Measurements from ENCODE around the gene SLC12A4.
"Not testable (repeated sequence)": the region's sequence is repeated elsewhere in the genome, so short reads cannot be mapped to it uniquely, and the experiment has no call there.

Gene SLC12A4

GRCh38 chr16:67919622-67920221 lies 48.7 kb downstream of the SLC12A4 start:
- no peak overlapping the region for H3K4me3 Mint-ChIP-seq
- DNase-seq (no peak), ATAC-seq (no peak)
- peaks cover 5% of the 10 kb centered on the region for H3K36me3 Mint-ChIP-seq (ENCODE audit: low read depth)
- H3K27ac Mint-ChIP-seq = no peak overlapping the region
- peaks cover 43% of the 10 kb centered on the region for H3K4me1 Mint-ChIP-seq
- H3K27me3 Mint-ChIP-seq = no peaks in the 10 kb centered on the region
- H3K9me3 Mint-ChIP-seq = no peaks in the 10 kb centered on the region

- Mint-ChIP-seq H3K9me3 (no peaks in the 10 kb centered on the region), H3K27ac (peak overlapping the region; percentile 85), H3K27me3 (no peaks in the 10 kb centered on the region), H3K4me3 (no peak overlapping the region), H3K4me1 (peaks cover 38% of the 10 kb centered on the region), H3K36me3 (ENCODE audit: low read depth) (peaks cover 7% of the 10 kb centered on the region)
- peak; percentile 99 for ATAC-seq
- DNase-seq = peak; percentile 35
Measured at GRCh38 chr16:67917852-67918236, 50.6 kb downstream of the SLC12A4 start.

- Mint-ChIP-seq H3K4me3 (no peak overlapping the region), H3K9me3 (no peaks in the 10 kb centered on the region), H3K27me3 (no peaks in the 10 kb centered on the region), H3K27ac (peak overlapping the region; percentile 85), H3K4me1 (peaks cover 36% of the 10 kb centered on the region), H3K36me3 (ENCODE audit: low read depth) (peaks cover 7% of the 10 kb centered on the region)
- ATAC-seq (peak; percentile 0), DNase-seq (no peak)
Measured at GRCh38 chr16:67917140-67917851, 51.1 kb downstream of the SLC12A4 start.

- H3K4me3 Mint-ChIP-seq = no peak overlapping the region
- no peaks in the 10 kb centered on the region for H3K27me3 Mint-ChIP-seq
- H3K36me3 Mint-ChIP-seq (ENCODE audit: low read depth) = peaks cover 5% of the 10 kb centered on the region
- H3K4me1 Mint-ChIP-seq = peaks cover 24% of the 10 kb centered on the region
- ATAC-seq (no peak), DNase-seq (no peak)
- no peaks in the 10 kb centered on the region for H3K9me3 Mint-ChIP-seq
- H3K27ac Mint-ChIP-seq = peak overlapping the region; percentile 46
Measured at GRCh38 chr16:67915831-67916723, 52.4 kb downstream of the SLC12A4 start.

GRCh38 chr16:67915496-67915769 lies 53.0 kb downstream of the SLC12A4 start:
- peaks cover 25% of the 10 kb centered on the region for H3K4me1 Mint-ChIP-seq
- H3K36me3 Mint-ChIP-seq (ENCODE audit: low read depth); DNase-seq; H3K9me3 Mint-ChIP-seq; H3K4me3 Mint-ChIP-seq; ATAC-seq; H3K27me3 Mint-ChIP-seq; H3K27ac Mint-ChIP-seq: not testable (repeated sequence)

DNA sequence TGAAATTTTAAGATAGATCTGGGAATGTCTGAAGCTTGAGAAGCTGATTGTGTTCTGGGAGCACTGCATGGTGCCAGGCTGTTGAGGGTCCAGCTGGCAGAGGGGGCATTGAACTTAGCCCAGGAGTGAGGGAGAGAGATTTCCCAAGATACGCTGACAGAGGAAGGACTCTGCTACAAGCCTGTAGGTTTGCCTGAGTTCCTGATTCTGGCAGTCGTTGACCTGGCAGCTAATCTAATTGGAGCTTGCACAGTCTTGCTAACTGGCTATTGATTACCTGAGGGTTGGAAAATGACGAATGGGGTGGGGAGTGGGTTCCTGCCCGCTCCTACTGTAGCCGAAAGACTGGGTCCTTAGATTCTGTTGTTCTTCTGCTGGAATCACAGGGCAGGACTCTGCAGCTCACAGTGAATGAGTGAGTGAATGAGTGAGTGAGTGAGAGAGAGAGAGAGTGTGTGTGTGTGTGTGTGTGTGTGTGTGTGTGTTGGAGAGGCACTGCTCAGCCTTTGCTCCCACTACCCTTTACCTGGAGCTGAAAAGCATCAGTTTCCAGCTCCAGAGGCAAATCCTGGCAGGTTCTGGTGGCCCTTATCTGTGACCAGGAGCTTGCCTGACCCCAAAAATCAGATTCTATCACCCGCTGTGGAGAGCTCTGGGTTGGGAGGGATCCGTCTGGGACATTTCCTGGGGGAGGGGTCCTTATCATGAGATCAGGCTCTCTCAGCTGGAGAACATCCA lies 53.5 kb downstream of the SLC12A4 start:
- no peak for DNase-seq
- ATAC-seq = no peak
- no peak overlapping the region for H3K27ac Mint-ChIP-seq
- H3K36me3 Mint-ChIP-seq (ENCODE audit: low read depth) = peaks cover 7% of the 10 kb centered on the region
- no peaks in the 10 kb centered on the region for H3K27me3 Mint-ChIP-seq
- no peaks in the 10 kb centered on the region for H3K9me3 Mint-ChIP-seq
- H3K4me3 Mint-ChIP-seq = no peak overlapping the region
- peaks cover 28% of the 10 kb centered on the region for H3K4me1 Mint-ChIP-seq

DNA sequence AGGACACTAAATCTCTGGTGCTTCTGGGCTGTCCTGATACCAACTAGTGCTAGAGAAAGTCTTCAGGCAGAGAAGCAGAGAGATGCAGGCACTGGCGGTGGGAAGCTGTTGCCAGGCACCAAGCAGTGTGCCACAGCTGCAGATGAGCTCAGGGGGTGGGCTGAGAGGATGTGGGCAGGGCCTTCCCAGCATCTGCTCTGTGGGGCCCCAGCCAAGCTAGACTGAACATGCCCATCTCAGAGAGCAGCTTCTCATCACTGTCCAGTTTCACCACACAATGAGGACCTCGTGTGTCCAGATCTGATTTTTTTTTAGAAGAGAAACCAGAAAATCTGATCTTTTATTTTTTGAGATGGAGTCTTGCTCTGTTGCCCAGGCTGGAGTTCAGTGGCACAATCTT lies 58.3 kb downstream of the SLC12A4 start:
- no peaks in the 10 kb centered on the region for H3K27me3 Mint-ChIP-seq
- no peak overlapping the region for H3K4me3 Mint-ChIP-seq
- ATAC-seq (peak; percentile 80), DNase-seq (no peak)
- no peak overlapping the region for H3K27ac Mint-ChIP-seq
- no peaks in the 10 kb centered on the region for H3K9me3 Mint-ChIP-seq
- H3K4me1 Mint-ChIP-seq = peaks cover 23% of the 10 kb centered on the region
- peaks cover 9% of the 10 kb centered on the region for H3K36me3 Mint-ChIP-seq (ENCODE audit: low read depth)

DNA sequence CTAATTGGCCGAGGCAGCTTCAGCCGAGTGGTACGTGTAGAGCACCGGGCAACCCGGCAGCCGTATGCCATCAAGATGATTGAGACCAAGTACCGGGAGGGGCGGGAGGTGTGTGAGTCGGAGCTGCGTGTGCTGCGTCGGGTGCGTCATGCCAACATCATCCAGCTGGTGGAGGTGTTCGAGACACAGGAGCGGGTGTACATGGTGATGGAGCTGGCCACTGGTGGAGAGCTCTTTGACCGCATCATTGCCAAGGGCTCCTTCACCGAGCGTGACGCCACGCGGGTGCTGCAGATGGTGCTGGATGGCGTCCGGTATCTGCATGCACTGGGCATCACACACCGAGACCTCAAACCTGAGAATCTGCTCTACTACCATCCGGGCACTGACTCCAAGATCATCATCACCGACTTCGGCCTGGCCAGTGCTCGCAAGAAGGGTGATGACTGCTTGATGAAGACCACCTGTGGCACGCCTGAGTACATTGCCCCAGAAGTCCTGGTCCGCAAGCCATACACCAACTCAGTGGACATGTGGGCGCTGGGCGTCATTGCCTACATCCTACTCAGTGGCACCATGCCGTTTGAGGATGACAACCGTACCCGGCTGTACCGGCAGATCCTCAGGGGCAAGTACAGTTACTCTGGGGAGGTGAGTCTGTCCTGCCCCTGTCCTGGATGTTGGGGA lies 59.2 kb downstream of the SLC12A4 start:
- DNase-seq = no peak
- peaks cover 9% of the 10 kb centered on the region for H3K36me3 Mint-ChIP-seq (ENCODE audit: low read depth)
- H3K4me3 Mint-ChIP-seq = no peak overlapping the region
- no peak overlapping the region for H3K27ac Mint-ChIP-seq
- H3K9me3 Mint-ChIP-seq = no peaks in the 10 kb centered on the region
- ATAC-seq = no peak
- H3K4me1 Mint-ChIP-seq = peaks cover 23% of the 10 kb centered on the region
- H3K27me3 Mint-ChIP-seq = no peaks in the 10 kb centered on the region

GRCh38 chr16:67907397-67908180 lies 60.8 kb downstream of the SLC12A4 start:
- peak overlapping the region; percentile 61 for H3K27ac Mint-ChIP-seq
- ATAC-seq = peak; percentile 51

GRCh38 chr16:67902831-67903230 lies 65.6 kb downstream of the SLC12A4 start:
- no peaks in the 10 kb centered on the region for H3K9me3 Mint-ChIP-seq
- DNase-seq (no peak), ATAC-seq (no peak)
- peaks cover 5% of the 10 kb centered on the region for H3K4me1 Mint-ChIP-seq
- no peak overlapping the region for H3K4me3 Mint-ChIP-seq
- no peak overlapping the region for H3K27ac Mint-ChIP-seq
- no peaks in the 10 kb centered on the region for H3K27me3 Mint-ChIP-seq
- H3K36me3 Mint-ChIP-seq (ENCODE audit: low read depth) = peaks cover 2% of the 10 kb centered on the region

More at GRCh38 chr16:67907397-67908180, 60.8 kb downstream of the SLC12A4 start:
- DNase-seq = no peak
- Mint-ChIP-seq H3K4me1 (peaks cover 23% of the 10 kb centered on the region), H3K4me3 (no peak overlapping the region), H3K9me3 (no peaks in the 10 kb centered on the region), H3K27me3 (no peaks in the 10 kb centered on the region), H3K36me3 (ENCODE audit: low read depth) (peaks cover 9% of the 10 kb centered on the region)

DNA sequence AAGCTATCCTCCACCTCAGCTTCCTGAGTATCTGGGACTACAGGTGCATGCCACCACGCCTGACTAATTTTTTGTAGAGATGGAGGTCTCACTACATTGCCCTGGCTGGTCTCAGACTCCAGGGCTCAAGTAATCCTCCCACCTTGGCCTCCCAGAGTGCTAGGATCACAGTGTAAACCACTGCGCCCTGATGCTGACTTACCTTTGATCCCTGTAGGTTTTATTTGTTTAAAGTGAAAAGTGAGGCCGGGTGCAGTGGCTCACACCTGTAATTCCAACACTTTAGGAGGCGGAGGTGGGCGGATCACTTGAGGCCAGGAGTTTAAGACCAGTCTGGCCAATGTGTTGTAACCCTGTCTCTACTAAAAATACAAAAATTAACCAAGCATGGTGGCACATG lies 66.7 kb downstream of the SLC12A4 start:
- ATAC-seq (no peak), DNase-seq (no peak)
- no peaks in the 10 kb centered on the region for H3K9me3 Mint-ChIP-seq
- H3K4me1 Mint-ChIP-seq = peaks cover 6% of the 10 kb centered on the region
- no peak overlapping the region for H3K27ac Mint-ChIP-seq
- no peaks in the 10 kb centered on the region for H3K27me3 Mint-ChIP-seq
- H3K36me3 Mint-ChIP-seq (ENCODE audit: low read depth) = peaks cover 2% of the 10 kb centered on the region
- H3K4me3 Mint-ChIP-seq = no peak overlapping the region

- no peaks in the 10 kb centered on the region for H3K27me3 Mint-ChIP-seq
Measured at GRCh38 chr16:67897231-67897630, 71.2 kb downstream of the SLC12A4 start.

GRCh38 chr16:67893743-67894399 lies 74.6 kb downstream of the SLC12A4 start:
- H3K27ac Mint-ChIP-seq = peak overlapping the region; percentile 92
- DNase-seq = no peak
- ATAC-seq = no peak
- peaks cover 36% of the 10 kb centered on the region for H3K4me1 Mint-ChIP-seq
- peak overlapping the region; percentile 94 for H3K4me3 Mint-ChIP-seq
- peaks cover 5% of the 10 kb centered on the region for H3K36me3 Mint-ChIP-seq (ENCODE audit: low read depth)
- no peaks in the 10 kb centered on the region for H3K9me3 Mint-ChIP-seq
- no peaks in the 10 kb centered on the region for H3K27me3 Mint-ChIP-seq

More at GRCh38 chr16:67897231-67897630, 71.2 kb downstream of the SLC12A4 start:
- H3K4me1 Mint-ChIP-seq = peaks cover 36% of the 10 kb centered on the region
- no peaks in the 10 kb centered on the region for H3K9me3 Mint-ChIP-seq
- no peak overlapping the region for H3K27ac Mint-ChIP-seq
- DNase-seq (no peak), ATAC-seq (no peak)
- peaks cover 5% of the 10 kb centered on the region for H3K36me3 Mint-ChIP-seq (ENCODE audit: low read depth)
- no peak overlapping the region for H3K4me3 Mint-ChIP-seq

All from activated naive CD8-positive, alpha-beta T cell treated with anti-CD3 and anti-CD28 coated beads, Interleukin-2, amount 50 U/mL, for 24 hours (primary cell).